Lower leg skin (tissue), 4 donors: ENCODE results near the gene TBCC. TPM values are rescaled to one million over a fixed set of nuclear protein-coding genes. Genes with fewer than 3 reads are reported as not detected.
"Not testable (repeated sequence)": the region's sequence is repeated elsewhere in the genome, so short reads cannot be mapped to it uniquely, and the experiment has no call there.

ENCODE experiments used
- DNase-seq, 2 donors: peaks; one replicate each; pipeline ENCODE4 v3.0.0-alpha.2; 2019; ENCODE audit warnings: low spot score in 2 of 2
- H3K4me3 ChIP-seq: fragments of 200-600 bp; sonication (generic); 2 replicates; pipeline ENCODE4 v1.5.1; 2017; ENCODE audit warnings: mild to moderate bottlenecking, low read depth; ENCODE audit not compliant: poor library complexity, severe bottlenecking
- POLR2A ChIP-seq, 2 donors: fragments of 450-650 bp; IDR thresholded peaks; one replicate each; pipeline ENCODE4 v1.6.1; 2016 to 2017; ENCODE audit warnings: antibody characterized with exemption in 2 of 2, mild to moderate bottlenecking in 1 of 2, moderate library complexity in 1 of 2
- WGBS, 2 donors: methylation state at CpG; one replicate each; pipeline ENCODE4 v1.1.5; 2018; 5-methylcytosine and 5-hydroxymethylcytosine counted together
- intact Hi-C: fragments of 100-400 bp; cut with DNase I; formaldehyde crosslinking; loops from one replicate; pipeline ENCODE4 v1.15.0; 2023; ENCODE audit warnings: low total_unique reads
- total RNA-seq, 4 donors: library from RNA; depleted of rRNA; stranded (reverse); fragments of >200 nt; gene quantifications; one replicate each; pipeline ENCODE4 v1.1.0, GENCODE V29; 2016
- TF ChIP-seq, protein P1 (sequence below), 3 donors: fragments of 450-650 bp; IDR thresholded peaks; one replicate each; pipeline ENCODE4 v1.5.1; 2016; ENCODE audit warnings: antibody characterized with exemption in 3 of 3, mild to moderate bottlenecking in 3 of 3, moderate library complexity in 2 of 3

TBCC gene
- total RNA-seq, 4 donors from 2014 or later = 40.3 to 55.5 (median 45.3) TPM

DNA sequence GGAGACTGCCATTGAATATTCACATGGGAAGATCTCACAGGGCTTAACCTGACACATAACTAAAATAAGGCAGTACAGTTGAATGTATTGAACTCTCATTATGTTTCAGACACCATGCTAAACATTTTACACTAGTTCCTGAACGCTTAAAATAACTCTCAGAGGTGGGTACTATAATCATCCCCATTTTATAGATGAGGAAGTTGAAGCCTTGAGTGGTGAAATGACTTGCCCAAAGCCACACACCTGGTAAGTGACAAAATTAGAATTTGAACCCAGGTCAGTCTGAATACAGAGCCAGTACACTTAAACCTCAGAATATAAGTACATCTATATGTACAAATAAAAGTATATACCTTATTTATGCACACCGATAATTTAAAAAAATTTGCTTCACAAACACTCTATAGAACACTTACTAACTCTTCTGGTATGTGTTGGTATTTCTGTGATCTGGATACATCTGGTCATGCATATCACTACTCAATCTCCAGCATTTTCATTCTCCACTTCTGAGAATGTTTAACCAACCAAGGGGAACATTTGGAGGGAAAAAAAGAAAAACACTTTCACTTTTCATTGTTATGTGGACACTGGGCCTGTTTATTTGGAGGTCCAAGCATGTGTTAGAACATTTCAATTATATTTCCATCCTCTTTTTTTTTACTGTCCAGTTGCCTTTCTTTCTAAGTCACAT, 31.4 kb upstream of the TBCC start:
- no peak overlapping the region for H3K4me3 ChIP-seq
- intact Hi-C loops = no loop called here
- TF ChIP-seq POLR2A (IDR thresholded peaks at IDR 0.05) = no peak
- TF ChIP-seq, protein P1, sequence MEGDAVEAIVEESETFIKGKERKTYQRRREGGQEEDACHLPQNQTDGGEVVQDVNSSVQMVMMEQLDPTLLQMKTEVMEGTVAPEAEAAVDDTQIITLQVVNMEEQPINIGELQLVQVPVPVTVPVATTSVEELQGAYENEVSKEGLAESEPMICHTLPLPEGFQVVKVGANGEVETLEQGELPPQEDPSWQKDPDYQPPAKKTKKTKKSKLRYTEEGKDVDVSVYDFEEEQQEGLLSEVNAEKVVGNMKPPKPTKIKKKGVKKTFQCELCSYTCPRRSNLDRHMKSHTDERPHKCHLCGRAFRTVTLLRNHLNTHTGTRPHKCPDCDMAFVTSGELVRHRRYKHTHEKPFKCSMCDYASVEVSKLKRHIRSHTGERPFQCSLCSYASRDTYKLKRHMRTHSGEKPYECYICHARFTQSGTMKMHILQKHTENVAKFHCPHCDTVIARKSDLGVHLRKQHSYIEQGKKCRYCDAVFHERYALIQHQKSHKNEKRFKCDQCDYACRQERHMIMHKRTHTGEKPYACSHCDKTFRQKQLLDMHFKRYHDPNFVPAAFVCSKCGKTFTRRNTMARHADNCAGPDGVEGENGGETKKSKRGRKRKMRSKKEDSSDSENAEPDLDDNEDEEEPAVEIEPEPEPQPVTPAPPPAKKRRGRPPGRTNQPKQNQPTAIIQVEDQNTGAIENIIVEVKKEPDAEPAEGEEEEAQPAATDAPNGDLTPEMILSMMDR (IDR thresholded peaks at IDR 0.05) = no peak
- 89 to 96% methylated on average over 2 of the region's 2 CpGs for WGBS, 2 donors
- no peak for DNase-seq

DNA sequence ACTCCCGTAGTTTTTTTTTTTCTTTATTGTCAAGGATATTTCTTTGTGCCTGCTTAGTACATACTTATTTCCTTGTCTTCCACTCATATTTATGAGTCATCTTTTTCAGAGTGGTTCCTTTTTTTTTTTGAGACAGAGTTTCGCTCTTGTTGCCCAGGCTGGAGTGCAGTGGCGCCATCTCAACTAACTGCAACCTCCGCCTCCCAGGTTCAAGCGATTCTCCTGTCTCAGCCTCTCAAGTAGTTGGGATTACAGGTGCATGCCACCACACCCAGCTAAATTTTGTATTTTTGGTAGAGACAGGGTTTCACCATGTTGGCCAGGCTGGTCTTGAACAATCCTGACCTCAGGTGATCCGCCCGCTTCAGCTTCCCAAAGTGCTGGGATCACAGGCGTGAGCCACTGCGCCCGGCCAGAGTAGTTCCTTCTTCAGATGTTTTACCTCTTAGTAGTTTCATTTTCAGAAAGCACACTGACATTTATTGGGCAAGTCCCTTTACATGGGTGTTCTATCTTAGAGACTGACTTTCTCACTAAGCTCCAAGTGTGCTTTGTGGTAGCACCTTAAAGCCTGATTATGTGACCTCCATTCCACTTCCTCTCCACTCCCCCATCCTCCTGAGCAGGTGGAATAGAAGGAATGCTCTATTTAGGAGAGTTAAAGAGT, 29.1 kb upstream of the TBCC start:
- DNase-seq, intact Hi-C loops, H3K4me3 ChIP-seq: not testable (repeated sequence)
- 78 to 81% methylated on average over 10 of the region's 10 CpGs for WGBS, 2 donors

DNA sequence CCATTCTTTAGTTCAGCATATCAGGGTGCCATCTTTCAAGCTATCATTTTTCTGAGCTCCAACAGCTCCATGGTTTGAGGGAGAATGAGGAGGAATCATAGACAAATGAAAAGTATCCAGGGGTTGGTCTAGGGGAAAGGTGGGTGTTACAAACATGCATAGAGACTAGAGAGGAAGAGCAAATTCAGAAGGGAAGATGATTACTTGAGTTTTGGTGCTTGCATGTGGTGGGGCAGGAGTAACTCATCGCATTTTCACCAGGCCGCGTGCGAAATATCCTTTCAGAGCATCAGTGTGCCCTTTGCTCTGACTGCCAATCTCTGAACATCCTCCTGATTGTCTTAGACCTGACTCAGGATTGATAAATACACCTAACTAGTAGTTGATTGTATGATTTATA, 28.3 kb upstream of the TBCC start:
- WGBS, 2 donors = 86 to 92% methylated on average over 4 of the region's 4 CpGs
- no peak overlapping the region for H3K4me3 ChIP-seq
- intact Hi-C loops = no loop called here
- TF ChIP-seq, protein P1 (IDR thresholded peaks at IDR 0.05) = no peak
- TF ChIP-seq POLR2A (IDR thresholded peaks at IDR 0.05) = no peak
- no peak for DNase-seq

DNA sequence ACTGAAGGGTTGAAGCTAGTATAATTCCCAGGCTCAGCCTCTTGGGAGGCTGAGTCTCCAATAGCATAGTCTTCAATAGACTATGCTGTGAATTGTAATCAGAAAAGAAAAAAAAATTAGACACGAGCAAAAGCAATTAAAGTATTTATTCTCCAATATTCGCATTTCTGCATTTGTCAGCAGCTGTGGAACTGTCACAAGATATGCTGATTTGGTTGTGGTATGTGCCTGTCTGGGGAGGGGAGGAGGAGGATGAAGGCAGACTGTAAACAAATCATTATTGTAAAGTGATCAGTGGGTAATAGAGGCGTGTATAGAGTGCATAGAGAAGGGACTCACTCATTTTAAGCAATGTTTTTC, 25.8 kb upstream of the TBCC start:
- intact Hi-C loops = no loop called here
- DNase-seq = no peak
- H3K4me3 ChIP-seq = no peak overlapping the region
- 51 to 61% methylated on average over 3 of the region's 3 CpGs for WGBS, 2 donors
- TF ChIP-seq, protein P1 (IDR thresholded peaks at IDR 0.05) = no peak
- no peak for TF ChIP-seq POLR2A (IDR thresholded peaks at IDR 0.05)

DNA sequence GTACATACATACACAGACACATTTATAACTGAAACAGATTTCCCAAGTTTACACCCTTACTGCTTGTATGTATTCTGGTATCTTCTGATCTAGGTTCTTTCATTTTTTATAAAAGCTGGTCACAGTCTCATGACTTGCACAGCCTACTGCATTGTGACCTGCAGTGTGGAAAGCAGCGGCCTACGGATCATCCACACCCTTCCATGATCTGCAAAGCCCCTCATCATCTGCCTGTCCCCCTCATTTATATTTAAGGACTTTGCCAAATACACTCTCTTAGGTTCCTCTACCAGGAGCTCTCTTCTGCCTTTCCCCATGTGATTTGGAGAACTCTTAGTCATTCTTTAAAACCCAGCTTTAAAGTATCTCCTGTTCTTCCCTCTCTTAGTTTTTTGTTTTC, 23.9 kb upstream of the TBCC start:
- intact Hi-C loops = no loop called here
- TF ChIP-seq, protein P1 (IDR thresholded peaks at IDR 0.05) = no peak
- WGBS, 2 donors = 84 to 97% methylated on average over 2 of the region's 2 CpGs
- DNase-seq = no peak
- no peak overlapping the region for H3K4me3 ChIP-seq

DNA sequence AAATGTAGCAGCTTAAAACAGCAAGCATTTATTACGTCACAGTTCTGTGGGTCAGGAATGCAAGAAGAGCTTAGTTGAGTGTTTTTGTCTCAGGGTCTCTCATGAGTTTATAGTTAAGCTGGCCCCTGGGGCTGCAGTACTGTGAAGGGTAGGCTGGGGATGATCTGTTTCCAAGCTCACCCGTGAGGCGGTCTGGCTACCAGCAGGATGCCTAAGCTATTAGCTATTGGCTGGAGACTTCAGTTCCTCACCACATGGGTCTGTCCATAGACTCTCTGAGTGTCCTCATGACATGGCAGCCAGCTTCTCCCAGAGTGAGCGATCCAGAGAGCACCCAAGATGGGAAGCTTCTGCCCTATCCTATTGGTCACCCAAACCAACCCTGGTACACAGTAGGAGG, 23.1 kb upstream of the TBCC start:
- intact Hi-C loops = no loop called here
- 99 to 100% methylated on average over 4 of the region's 4 CpGs for WGBS, 2 donors
- DNase-seq = no peak
- no peak for TF ChIP-seq POLR2A (IDR thresholded peaks at IDR 0.05)
- TF ChIP-seq, protein P1 (IDR thresholded peaks at IDR 0.05) = no peak
- H3K4me3 ChIP-seq = no peak overlapping the region
